K562 (cell line): Measurements from ENCODE around the gene PTOV1. TPM values are rescaled to one million over a fixed set of nuclear protein-coding genes. Genes with fewer than 3 reads are reported as not detected.

Experiments used
- ASH1L ChIP-seq: fragments of 450-650 bp; IDR thresholded peaks from 2 replicates; pipeline ENCODE4 v1.6.1; 2018; ENCODE audit warnings: borderline replicate concordance, mild to moderate bottlenecking, low read depth; ENCODE audit not compliant: partially characterized antibody
- E2F3 ChIP-seq: fragments of 250-450 bp; sonication (Bioruptor Pico); IDR thresholded peaks from 2 replicates; pipeline ENCODE4 v1.4.0; 2020; ENCODE audit warnings: mild to moderate bottlenecking
- E4F1 ChIP-seq: fragments of 250-450 bp; sonication (Bioruptor Pico); IDR thresholded peaks from 2 replicates; pipeline ENCODE4 v1.5.0; 2021; ENCODE audit warnings: mild to moderate bottlenecking, borderline replicate concordance
- EP300 ChIP-seq: IDR thresholded peaks from 2 replicates; pipeline ENCODE4 v1.6.1; 2012; ENCODE audit warnings: low read length, improper control_type of control experiment
- ESRRB ChIP-seq: fragments of 250-450 bp; sonication (Bioruptor Pico); IDR thresholded peaks from 2 replicates; pipeline ENCODE4 v1.5.0; 2020; ENCODE audit warnings: mild to moderate bottlenecking, moderate library complexity, borderline replicate concordance
- KAT2B ChIP-seq: IDR thresholded peaks from one replicate; pipeline ENCODE4 v1.6.1; 2012; ENCODE audit warnings: low read depth, mild to moderate bottlenecking, control low read depth, inconsistent platforms, low read length, moderate library complexity
- PHF8 ChIP-seq: fragments of 200-600 bp; sonication (generic); IDR thresholded peaks from 2 replicates; pipeline ENCODE4 v1.6.1; 2012; ENCODE audit warnings: mixed run types, mild to moderate bottlenecking, inconsistent platforms, low read length, moderate library complexity, borderline replicate concordance
- POLR2H ChIP-seq: IDR thresholded peaks from 2 replicates; pipeline ENCODE4 v1.6.1; 2016; ENCODE audit warnings: missing genetic modification characterization, low read depth, mild to moderate bottlenecking, control low read depth, missing compliant biosample characterization, moderate library complexity
- RAD51 ChIP-seq: fragments of 450-650 bp; IDR thresholded peaks from 2 replicates; pipeline ENCODE4 v1.7.1; 2016; ENCODE audit warnings: low read depth, mild to moderate bottlenecking, borderline replicate concordance
- ZBTB7A ChIP-seq: IDR thresholded peaks from 2 replicates; pipeline ENCODE4 v1.6.1; 2011; ENCODE audit warnings: low read depth, mild to moderate bottlenecking, low read length, moderate library complexity, borderline replicate concordance; ENCODE audit not compliant: control insufficient read depth
- polyA plus RNA-seq, 8 experiments: library from polyadenylated mRNA; depleted of rRNA in 4 of 8; stranded (reverse) in 5 of 8; unstranded in 3 of 8; fragments of >200 nt; fragmentation: Nextera tagmentation in 2 of 8; fragmentation: Illumina TruSeq in 1 of 8; extraction: Ambion mirVana in 2 of 8; extraction: Trizol in 1 of 8; gene quantifications; 2 replicates each; pipeline versions ENCODE4 v1.2.1 to v1.2.3, GENCODE V29; 2011 to 2014; ENCODE audit warnings: inconsistent platforms in 1 of 8, missing spikeins in 1 of 8
- total RNA-seq, 7 experiments: library from RNA; depleted of rRNA in 6 of 7; stranded (reverse); fragments of >200 nt in 6 of 7; fragmentation: Illumina TruSeq in 2 of 7; extraction: Trizol in 2 of 7; gene quantifications; 2 replicates each; pipeline versions ENCODE4 v1.2.1 to v1.2.3, GENCODE V29; 2011 to 2021; ENCODE audit warnings: low replicate concordance in 1 of 7
- TF ChIP-seq, protein P1 (sequence below), 2 experiments: fragments of 450-650 bp; IDR thresholded peaks; 2 replicates each; pipeline ENCODE4 v1.6.1; 2018; ENCODE audit warnings: mild to moderate bottlenecking in 2 of 2, low read depth in 1 of 2; ENCODE audit not compliant: partially characterized antibody in 2 of 2

Gene PTOV1
- total and polyA plus RNA-seq, 9 of the 15 experiments (the other 6 are each of a cell fraction or from before 2014, with no cell fraction given) = 4.9 to 169 (median 43.5) TPM

DNA sequence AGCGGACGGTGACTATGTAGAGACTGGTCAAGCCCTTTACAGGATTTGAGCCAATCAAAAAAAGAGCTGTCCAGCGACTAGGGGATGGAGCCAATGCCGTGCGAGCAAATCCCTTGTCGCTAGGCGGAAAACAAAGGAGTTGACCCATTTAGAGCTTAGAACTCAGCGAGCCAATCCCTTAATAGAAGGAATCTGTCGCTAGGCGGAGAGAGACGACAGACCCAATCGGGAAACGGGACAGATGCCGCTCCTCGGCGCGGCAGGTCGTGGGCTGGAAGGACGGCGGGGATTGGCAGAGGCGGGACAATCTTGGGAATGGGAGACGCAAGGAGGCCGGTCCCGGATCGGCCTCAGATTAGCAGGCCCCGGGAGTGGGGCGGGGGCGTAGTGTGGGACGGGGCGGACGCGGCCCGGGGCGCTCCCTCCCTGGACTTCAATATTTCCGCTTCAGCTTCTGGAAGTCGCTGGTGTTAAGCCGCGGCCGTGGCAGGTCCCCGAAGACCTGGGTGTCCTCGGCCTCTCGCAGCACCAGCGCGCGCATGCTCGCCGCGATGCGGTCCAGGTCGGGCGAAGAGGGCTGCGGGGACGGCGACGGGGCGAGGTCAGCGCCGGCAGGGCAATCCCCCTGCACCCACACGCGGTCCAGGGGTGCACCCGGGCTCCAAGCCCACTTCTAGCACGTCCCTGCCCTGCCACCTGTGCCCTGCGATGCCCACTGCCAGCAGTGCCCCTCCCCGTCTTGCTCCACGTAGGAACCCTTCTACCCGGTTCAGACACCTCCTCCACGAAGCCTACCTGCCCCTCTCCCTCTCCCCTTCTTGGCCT lies 18.7 kb downstream of the PTOV1 start (continued):
- TF ChIP-seq, protein P1, sequence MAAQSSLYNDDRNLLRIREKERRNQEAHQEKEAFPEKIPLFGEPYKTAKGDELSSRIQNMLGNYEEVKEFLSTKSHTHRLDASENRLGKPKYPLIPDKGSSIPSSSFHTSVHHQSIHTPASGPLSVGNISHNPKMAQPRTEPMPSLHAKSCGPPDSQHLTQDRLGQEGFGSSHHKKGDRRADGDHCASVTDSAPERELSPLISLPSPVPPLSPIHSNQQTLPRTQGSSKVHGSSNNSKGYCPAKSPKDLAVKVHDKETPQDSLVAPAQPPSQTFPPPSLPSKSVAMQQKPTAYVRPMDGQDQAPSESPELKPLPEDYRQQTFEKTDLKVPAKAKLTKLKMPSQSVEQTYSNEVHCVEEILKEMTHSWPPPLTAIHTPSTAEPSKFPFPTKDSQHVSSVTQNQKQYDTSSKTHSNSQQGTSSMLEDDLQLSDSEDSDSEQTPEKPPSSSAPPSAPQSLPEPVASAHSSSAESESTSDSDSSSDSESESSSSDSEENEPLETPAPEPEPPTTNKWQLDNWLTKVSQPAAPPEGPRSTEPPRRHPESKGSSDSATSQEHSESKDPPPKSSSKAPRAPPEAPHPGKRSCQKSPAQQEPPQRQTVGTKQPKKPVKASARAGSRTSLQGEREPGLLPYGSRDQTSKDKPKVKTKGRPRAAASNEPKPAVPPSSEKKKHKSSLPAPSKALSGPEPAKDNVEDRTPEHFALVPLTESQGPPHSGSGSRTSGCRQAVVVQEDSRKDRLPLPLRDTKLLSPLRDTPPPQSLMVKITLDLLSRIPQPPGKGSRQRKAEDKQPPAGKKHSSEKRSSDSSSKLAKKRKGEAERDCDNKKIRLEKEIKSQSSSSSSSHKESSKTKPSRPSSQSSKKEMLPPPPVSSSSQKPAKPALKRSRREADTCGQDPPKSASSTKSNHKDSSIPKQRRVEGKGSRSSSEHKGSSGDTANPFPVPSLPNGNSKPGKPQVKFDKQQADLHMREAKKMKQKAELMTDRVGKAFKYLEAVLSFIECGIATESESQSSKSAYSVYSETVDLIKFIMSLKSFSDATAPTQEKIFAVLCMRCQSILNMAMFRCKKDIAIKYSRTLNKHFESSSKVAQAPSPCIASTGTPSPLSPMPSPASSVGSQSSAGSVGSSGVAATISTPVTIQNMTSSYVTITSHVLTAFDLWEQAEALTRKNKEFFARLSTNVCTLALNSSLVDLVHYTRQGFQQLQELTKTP (IDR thresholded peaks at IDR 0.05; ENCODE audit: low read depth in 1 of 2, partially characterized antibody in 2 of 2) = no peak
- TF ChIP-seq RAD51 (no peak), EP300 (no peak), ZBTB7A (peak; percentile 65; the same call in 1 of the 2 replicates), PHF8 (peak; percentile 59; the same call in 1 of the 2 replicates), ASH1L (peak; percentile 96), E4F1 (CRISPR knock-in tag) (no peak), E2F3 (peak; percentile 54; the same call in 1 of the 2 replicates), POLR2H (peak; percentile 69), ESRRB (no peak), KAT2B (no peak)
